Measurements from ENCODE around the gene GPR151. TPM values are rescaled to one million over a fixed set of nuclear protein-coding genes. Genes with fewer than 3 reads are reported as not detected.

GPR151 gene
- total and polyA plus RNA-seq, 2 of the 4 experiments (the other 2 are of a cell fraction) = not detected

GRCh38 chr5:146541958-146542849, 26.2 kb upstream of the GPR151 start:
- Histone ChIP-seq H3K4me1 (ENCODE audit: control insufficient read depth, insufficient read depth, low read length) (no peaks in the 10 kb centered on the region), H3K23ac (ENCODE audit: low read depth, low read length) (no peak overlapping the region), H4K8ac (ENCODE audit: low read depth in 2 of 2, low read length in 2 of 2) (no peak overlapping the region), H3K18ac (ENCODE audit: low read depth, low read length) (no peak overlapping the region), H2BK120ac (ENCODE audit: low read depth, low read length) (no peak overlapping the region), H4K20me1 (ENCODE audit: insufficient read depth, low read length) (no peaks in the 10 kb centered on the region), H2AK5ac (ENCODE audit: low read depth, low read length) (no peak overlapping the region), H2BK15ac (ENCODE audit: low read depth, low read length) (no peak overlapping the region), H3K9me1 (ENCODE audit: insufficient read depth, low read length) (no peaks in the 10 kb centered on the region; the same call in 1 of the 2 replicates), H3K9me3 (ENCODE audit: control insufficient read depth, insufficient read depth, low read length) (no peaks in the 10 kb centered on the region), H2BK5ac (ENCODE audit: low read depth, low read length, poor library complexity, severe bottlenecking) (no peak overlapping the region), H3K27me3 (ENCODE audit: control insufficient read depth, insufficient read depth, low read length) (peaks cover 7% of the 10 kb centered on the region), H3K4me3 (ENCODE audit: insufficient read depth, low read depth, low read length) (no peak overlapping the region), H3K36me3 (ENCODE audit: control insufficient read depth, insufficient read depth, low read length) (no peaks in the 10 kb centered on the region), H4K91ac (ENCODE audit: insufficient read depth, low read depth, low read length) (no peak overlapping the region), H2AFZ (replicated peaks; ENCODE audit: low read length, poor library complexity) (peak overlapping the region; percentile 36), H4K5ac (ENCODE audit: low read depth, low read length) (no peak overlapping the region), H3K14ac (replicated peaks; ENCODE audit: low read depth, low read length) (no peak overlapping the region), H2AK9ac (replicated peaks; ENCODE audit: low read depth, low read length, poor library complexity) (no peak overlapping the region), H3K4me2 (ENCODE audit: low read depth, low read length) (no peak overlapping the region), H2BK20ac (ENCODE audit: low read depth, low read length) (no peak overlapping the region), H3K9ac (ENCODE audit: low read depth, low read length) (no peak overlapping the region), H3K56ac (ENCODE audit: extremely low read depth, insufficient read depth, low read length) (no peak overlapping the region), H3K27ac (ENCODE audit: insufficient read depth, low read length) (no peak overlapping the region), H3K79me1 (ENCODE audit: low read depth in 1 of 2, low read length in 2 of 2) (no peaks in the 10 kb centered on the region), H3K4ac (ENCODE audit: low read depth, low read length) (no peak overlapping the region)
- in situ Hi-C loops (cut with MboI; ENCODE audit: low sequenced_read_pairs) (loop anchor here (5.0 to 25.0 kb wide), 4 partner anchors 425 to 1045 kb away; no protein-coding TSS in a partner anchor), dilution Hi-C loops (cut with HindIII; ENCODE audit: low sequenced_read_pairs, unreplicated experiment) (loop anchor here (25.0 kb wide), 1 partner anchor 420 kb away; no protein-coding TSS in a partner anchor), intact Hi-C loops (cut with micrococcal nuclease) (loop anchor here (1.0 to 10.0 kb wide), 3 partner anchors 424 to 1033 kb away; no protein-coding TSS in a partner anchor)
- DNase-seq (peak; percentile 47), ATAC-seq (ENCODE audit: low read depth) (peak; percentile 95)
- POLR2A ChIA-PET (ENCODE audit: unreplicated experiment) = no interaction called here
- peak; percentile 71 for TF ChIP-seq SMC3 (IDR thresholded peaks at IDR 0.05; ENCODE audit: low read depth, low read length)
- TF ChIP-seq RAD21 (IDR thresholded peaks at IDR 0.05; ENCODE audit: low read length) = peak; percentile 76
- TF ChIP-seq CEBPB (IDR thresholded peaks at IDR 0.05; ENCODE audit: low read depth, low read length) = no peak
- no peak for TF ChIP-seq MAZ (IDR thresholded peaks at IDR 0.05; ENCODE audit: borderline replicate concordance, low read depth, low read length)
- no peak for TF ChIP-seq RCOR1 (IDR thresholded peaks at IDR 0.05; ENCODE audit: insufficient replicate concordance, low read length)
- TF ChIP-seq ELK1 (IDR thresholded peaks at IDR 0.05; ENCODE audit: borderline replicate concordance, low read depth, low read length) = no peak
- peak; percentile 76 for TF ChIP-seq CTCF (conservative IDR thresholded peaks at IDR 0.05; ENCODE audit: low read depth, low read length)
- TF ChIP-seq USF2 (IDR thresholded peaks at IDR 0.05; ENCODE audit: low read depth, low read length) = no peak
- no peak for TF ChIP-seq MAFK (IDR thresholded peaks at IDR 0.05; ENCODE audit: low read depth, low read length)
- TF ChIP-seq BHLHE40 (IDR thresholded peaks at IDR 0.05; ENCODE audit: low read depth, low read length) = no peak
- TF ChIP-seq FOS (IDR thresholded peaks at IDR 0.05; ENCODE audit: low read depth, low read length) = no peak
- CTCF ChIA-PET = interaction anchor here (0.7 to 3.7 kb wide), 6 partner anchors 11 to 1030 kb away, joined by 3 to 17 read pairs (median 4); no protein-coding TSS in a partner anchor
- no CpG with 5 or more reads among the region's 16 CpGs for WGBS, 2 experiments (ENCODE audit: extremely low coverage in 2 of 2, insufficient read length in 1 of 2)
- no TSS peak for BruUV-seq (replicated peaks)
